Astrocyte (in vitro differentiated cells and primary cell): ENCODE data around the gene MYL7.

ENCODE experiments used
- CTCF ChIP-seq: IDR thresholded peaks from 2 replicates; pipeline ENCODE4 v1.5.1; 2011; ENCODE audit warnings: low read depth, mild to moderate bottlenecking, inconsistent platforms, low read length, moderate library complexity; ENCODE audit not compliant: insufficient read depth
- EZH2 ChIP-seq: IDR thresholded peaks from 2 replicates; pipeline ENCODE4 v1.6.1; 2012; ENCODE audit warnings: mild to moderate bottlenecking, low read length, inconsistent platforms; ENCODE audit not compliant: insufficient read depth

- TF ChIP-seq CTCF (no peak), EZH2 (no peak)
Observed at GRCh38 chr7:44187636-44188416, 46.7 kb upstream of the MYL7 start.
